HEK293 (cell line): ENCODE data around the gene ATP8B4.

Experiments used
- CTCF ChIA-PET: fragments of 350-600 bp; formaldehyde crosslinking; extraction: SDS; loops from one replicate; lab custom pipeline; 2021; ENCODE audit warnings: antibody characterized with exemption; lab: Yijun Ruan, JAX
- POLR2A ChIA-PET: fragments of 300-600 bp; formaldehyde crosslinking; extraction: SDS; loops from one replicate; lab custom pipeline; 2020; ENCODE audit warnings: antibody characterized with exemption, inconsistent platforms; lab: Yijun Ruan, JAX
- H3K27ac ChIP-seq: fragments of 200-500 bp; sonication (Bioruptor generic); 2 replicates; pipeline ENCODE4 v1.5.1; 2014; ENCODE audit warnings: low read depth, low read length, control low read depth, inconsistent platforms; ENCODE audit errors: extremely low read depth
- H3K36me3 ChIP-seq, 2 experiments: fragments of 200-500 bp in 1 of 2; sonication (Bioruptor generic) in 1 of 2; 1 replicate in 1 of 2; 2 replicates in 1 of 2; pipeline ENCODE4 v1.5.1; 2014 to 2017; ENCODE audit warnings: inconsistent platforms in 2 of 2, low read length in 2 of 2; ENCODE audit not compliant: control insufficient read depth in 2 of 2, insufficient read depth in 1 of 2
- H3K4me1 ChIP-seq: fragments of 200-500 bp; sonication (Bioruptor generic); 2 replicates; pipeline ENCODE4 v1.5.1; 2014; ENCODE audit warnings: mild to moderate bottlenecking, low read length, inconsistent platforms; ENCODE audit not compliant: control insufficient read depth, insufficient read depth
- H3K4me3 ChIP-seq: 2 replicates; pipeline ENCODE4 v1.5.1; 2011; ENCODE audit warnings: low read depth, mild to moderate bottlenecking, control low read depth, low read length, moderate library complexity
- H3K9me3 ChIP-seq: fragments of 200-500 bp; sonication (Bioruptor generic); 2 replicates; pipeline ENCODE4 v1.5.1; 2014; ENCODE audit warnings: low read depth, low read length, inconsistent platforms; ENCODE audit not compliant: control insufficient read depth, insufficient read depth
- AEBP2 ChIP-seq: fragments of 450-650 bp; formaldehyde crosslinking; IDR thresholded peaks from 2 replicates; pipeline ENCODE4 v1.5.1; 2016; ENCODE audit warnings: missing biosample characterization, missing genetic modification characterization, borderline replicate concordance
- BCL11A ChIP-seq: fragments of 450-650 bp; formaldehyde crosslinking; IDR thresholded peaks from 2 replicates; pipeline ENCODE4 v1.5.1; 2016; ENCODE audit warnings: low read depth, missing biosample characterization, missing genetic modification characterization
- GFI1B ChIP-seq: fragments of 450-650 bp; formaldehyde crosslinking; IDR thresholded peaks from 2 replicates; pipeline ENCODE4 v1.5.1; 2016; ENCODE audit warnings: missing biosample characterization, missing genetic modification characterization
- KLF7 ChIP-seq: fragments of 450-650 bp; formaldehyde crosslinking; IDR thresholded peaks from 2 replicates; pipeline ENCODE4 v1.5.1; 2016; ENCODE audit warnings: missing biosample characterization, missing genetic modification characterization, borderline replicate concordance
- MEIS1 ChIP-seq: sonication (generic); formaldehyde crosslinking; IDR thresholded peaks from 2 replicates; pipeline ENCODE4 v1.8.1; 2022; ENCODE audit warnings: missing genetic modification reagents, mild to moderate bottlenecking, borderline replicate concordance
- MYNN ChIP-seq: fragments of 450-650 bp; formaldehyde crosslinking; IDR thresholded peaks from 2 replicates; pipeline ENCODE4 v1.5.1; 2016; ENCODE audit warnings: missing biosample characterization, missing genetic modification characterization, borderline replicate concordance
- SCRT2 ChIP-seq: fragments of 450-650 bp; formaldehyde crosslinking; IDR thresholded peaks from 2 replicates; pipeline ENCODE4 v1.5.1; 2016; ENCODE audit warnings: missing biosample characterization, missing genetic modification characterization
- ZBTB11 ChIP-seq: fragments of 450-650 bp; formaldehyde crosslinking; conservative IDR thresholded peaks from 2 replicates; pipeline ENCODE4 v1.5.1; 2016; ENCODE audit warnings: low read depth, missing biosample characterization, missing genetic modification characterization
- ZFP37 ChIP-seq: fragments of 450-650 bp; formaldehyde crosslinking; IDR thresholded peaks from 2 replicates; pipeline ENCODE4 v1.5.1; 2016; ENCODE audit warnings: missing biosample characterization, missing genetic modification characterization
- ZNF121 ChIP-seq: fragments of 450-650 bp; formaldehyde crosslinking; IDR thresholded peaks from 2 replicates; pipeline ENCODE4 v1.5.1; 2016; ENCODE audit warnings: missing biosample characterization, missing genetic modification characterization
- ZNF138 ChIP-seq: fragments of 450-650 bp; formaldehyde crosslinking; IDR thresholded peaks from 2 replicates; pipeline ENCODE4 v1.5.1; 2016; ENCODE audit warnings: missing biosample characterization, missing genetic modification characterization, borderline replicate concordance
- ZNF16 ChIP-seq: fragments of 450-650 bp; formaldehyde crosslinking; IDR thresholded peaks from 2 replicates; pipeline ENCODE4 v1.5.1; 2016; ENCODE audit warnings: low read depth, missing biosample characterization, missing genetic modification characterization
- ZNF2 ChIP-seq: fragments of 450-650 bp; formaldehyde crosslinking; IDR thresholded peaks from 2 replicates; pipeline ENCODE4 v1.5.1; 2016; ENCODE audit warnings: missing biosample characterization, missing genetic modification characterization
- ZNF324 ChIP-seq: fragments of 450-650 bp; formaldehyde crosslinking; IDR thresholded peaks from 2 replicates; pipeline ENCODE4 v1.5.1; 2016; ENCODE audit warnings: missing biosample characterization, missing genetic modification characterization
- ZNF513 ChIP-seq: fragments of 450-650 bp; IDR thresholded peaks from 2 replicates; pipeline ENCODE4 v1.5.1; 2018; ENCODE audit warnings: missing biosample characterization, missing genetic modification characterization
- ZNF561 ChIP-seq: fragments of 450-650 bp; IDR thresholded peaks from 2 replicates; pipeline ENCODE4 v1.5.1; 2018; ENCODE audit warnings: missing biosample characterization, missing genetic modification characterization, borderline replicate concordance
- ZNF654 ChIP-seq: fragments of 450-650 bp; formaldehyde crosslinking; IDR thresholded peaks from 2 replicates; pipeline ENCODE4 v1.5.1; 2016; ENCODE audit warnings: low read depth, missing biosample characterization, missing genetic modification characterization
- ZNF660 ChIP-seq: fragments of 450-650 bp; IDR thresholded peaks from 2 replicates; pipeline ENCODE4 v1.5.1; 2018; ENCODE audit warnings: missing biosample characterization, mild to moderate bottlenecking, missing genetic modification characterization
- ZNF704 ChIP-seq: fragments of 450-650 bp; formaldehyde crosslinking; IDR thresholded peaks from 2 replicates; pipeline ENCODE4 v1.5.1; 2016; ENCODE audit warnings: missing biosample characterization, missing genetic modification characterization
- ZXDB ChIP-seq: fragments of 450-650 bp; formaldehyde crosslinking; IDR thresholded peaks from 2 replicates; pipeline ENCODE4 v1.5.1; 2016; ENCODE audit warnings: missing biosample characterization, missing genetic modification characterization

Gene ATP8B4

GRCh38 chr15:50138391-50138790, 19.4 kb upstream of the ATP8B4 start:
- ChIA-PET CTCF (interaction anchor here (1.3 kb wide), 1 partner anchor 7 kb away, joined by 4 read pairs; no protein-coding TSS in a partner anchor), POLR2A (no interaction called here)
- no peak overlapping the region for H3K27ac ChIP-seq
- no peak overlapping the region for H3K4me3 ChIP-seq
- H3K9me3 ChIP-seq, result no peaks in the 10 kb centered on the region
- H3K36me3 ChIP-seq, result no peaks in the 10 kb centered on the region
- no peak for TF ChIP-seq ZNF2 (tag by site-specific recombination)
- TF ChIP-seq ZNF660, result no peak
- TF ChIP-seq ZFP37 (tag by site-specific recombination), result no peak
- TF ChIP-seq ZNF121 (tag by site-specific recombination), result no peak
- no peak for TF ChIP-seq SCRT2 (tag by site-specific recombination)
- TF ChIP-seq ZNF16, result no peak
- no peak for TF ChIP-seq ZNF561 (tag by site-specific recombination)
- TF ChIP-seq ZBTB11 (tag by site-specific recombination), result no peak
- TF ChIP-seq MYNN (tag by site-specific recombination), result no peak
- TF ChIP-seq KLF7 (tag by site-specific recombination), result no peak
- no peak for TF ChIP-seq ZNF138 (tag by site-specific recombination)
- no peak for TF ChIP-seq BCL11A
- no peak for TF ChIP-seq ZNF704 (tag by site-specific recombination)
- no peak for TF ChIP-seq ZNF324 (tag by site-specific recombination)
- no peak for TF ChIP-seq GFI1B
- no peak for TF ChIP-seq ZNF654 (tag by site-specific recombination)
- TF ChIP-seq, all 188 proteins: peak for 0
- H3K4me1 ChIP-seq, result no peaks in the 10 kb centered on the region

GRCh38 chr15:50137893-50138292, 18.9 kb upstream of the ATP8B4 start:
- no peaks in the 10 kb centered on the region for H3K9me3 ChIP-seq
- H3K4me1 ChIP-seq, result no peaks in the 10 kb centered on the region
- no peak for TF ChIP-seq ZNF513 (tag by site-specific recombination)
- TF ChIP-seq MEIS1 (CRISPR knock-in tag), result no peak
- no peak for TF ChIP-seq AEBP2 (tag by site-specific recombination)
- TF ChIP-seq ZXDB (tag by site-specific recombination), result no peak
- no peak overlapping the region for H3K4me3 ChIP-seq
- H3K27ac ChIP-seq, result no peak overlapping the region
- POLR2A ChIA-PET, result no interaction called here
- CTCF ChIA-PET, result interaction anchor here (0.6 to 1.3 kb wide), 3 partner anchors 7 to 837 kb away, joined by 3 to 4 read pairs (median 3); no protein-coding TSS in a partner anchor
- H3K36me3 ChIP-seq, result no peaks in the 10 kb centered on the region
